HEK293T (cell line): ENCODE data around the gene ADAMTSL2.

Experiments used
- FOXA1 ChIP-seq: fragments of 450-650 bp; IDR thresholded peaks from 2 replicates; pipeline ENCODE4 v1.6.1; 2016; ENCODE audit warnings: mild to moderate bottlenecking
- LEF1 ChIP-seq: fragments of 450-650 bp; IDR thresholded peaks from 2 replicates; pipeline ENCODE4 v1.6.1; 2017; ENCODE audit warnings: mild to moderate bottlenecking, borderline replicate concordance

GRCh38 chr9:133607976-133608375 lies 73.5 kb downstream of the ADAMTSL2 start:
- TF ChIP-seq LEF1, result no peak
- no peak for TF ChIP-seq FOXA1
